HG03045 (cell line): ENCODE data around the gene CCNDBP1.
"Not testable (repeated sequence)": the region's sequence is repeated elsewhere in the genome, so short reads cannot be mapped to it uniquely, and the experiment has no call there.

Experiments
- ATAC-seq: cut with Tn5 transposase; IDR thresholded peaks from one replicate; pipeline ENCODE4 v1.9.1; 2021; ENCODE audit warnings: mild to moderate bottlenecking, moderate library complexity; ENCODE audit not compliant: unreplicated experiment

The CCNDBP1 gene, protein sequence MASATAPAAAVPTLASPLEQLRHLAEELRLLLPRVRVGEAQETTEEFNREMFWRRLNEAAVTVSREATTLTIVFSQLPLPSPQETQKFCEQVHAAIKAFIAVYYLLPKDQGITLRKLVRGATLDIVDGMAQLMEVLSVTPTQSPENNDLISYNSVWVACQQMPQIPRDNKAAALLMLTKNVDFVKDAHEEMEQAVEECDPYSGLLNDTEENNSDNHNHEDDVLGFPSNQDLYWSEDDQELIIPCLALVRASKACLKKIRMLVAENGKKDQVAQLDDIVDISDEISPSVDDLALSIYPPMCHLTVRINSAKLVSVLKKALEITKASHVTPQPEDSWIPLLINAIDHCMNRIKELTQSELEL

DNA sequence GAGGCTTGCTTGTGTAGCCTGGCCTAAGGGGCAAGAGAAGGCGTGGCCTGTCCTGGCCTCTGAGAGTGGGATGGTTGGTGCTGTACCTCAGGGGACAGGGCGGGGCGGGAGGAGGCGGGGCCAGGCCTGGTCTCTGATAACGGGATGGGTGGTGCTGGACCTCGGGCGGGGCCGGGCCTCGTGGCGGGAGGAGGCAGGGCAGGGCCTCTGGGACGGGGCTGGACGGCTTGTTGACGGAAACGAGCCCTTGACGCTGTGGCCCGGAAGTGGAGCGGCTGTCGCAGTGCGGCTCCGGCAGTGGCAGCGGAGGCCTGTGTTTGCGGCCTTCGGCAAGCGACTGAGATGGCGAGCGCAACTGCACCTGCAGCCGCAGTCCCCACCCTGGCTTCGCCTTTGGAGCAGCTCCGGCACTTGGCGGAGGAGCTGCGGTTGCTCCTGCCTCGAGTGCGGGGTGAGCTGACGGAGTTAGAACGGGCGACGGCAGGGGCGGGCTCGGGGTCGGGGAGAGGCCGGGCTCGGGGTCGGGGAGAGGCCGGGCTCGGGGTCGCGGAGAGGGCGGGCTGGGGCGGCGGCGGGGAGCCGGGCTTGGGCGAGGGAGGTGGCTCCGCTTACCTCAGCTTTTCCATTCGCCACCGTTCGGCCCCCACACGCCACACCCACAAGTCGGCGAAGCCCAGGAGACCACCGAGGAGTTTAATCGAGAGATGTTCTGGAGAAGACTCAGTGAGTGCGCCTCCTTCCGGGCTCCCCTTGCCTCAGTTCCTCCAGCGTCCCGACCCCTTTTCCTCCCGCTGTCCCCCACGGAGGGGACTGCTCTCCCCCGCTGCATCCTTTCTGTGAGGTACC, at the start of gene CCNDBP1:
Gene CCNDBP1, plus strand, starts transcription at position 247 of the 846 bp plus-strand sequence. Its CDS starts 96 bp downstream, at position 343.
- ATAC-seq: peak; percentile 94

- ATAC-seq: no peak
Measured at GRCh38 chr15:43143203-43143941, 41.8 kb upstream of the CCNDBP1 start.

GRCh38 chr15:43144512-43144911, 40.7 kb upstream of the CCNDBP1 start:
- ATAC-seq: no peak

- ATAC-seq: no peak
Measured at GRCh38 chr15:43146184-43146583, 39.0 kb upstream of the CCNDBP1 start.

DNA sequence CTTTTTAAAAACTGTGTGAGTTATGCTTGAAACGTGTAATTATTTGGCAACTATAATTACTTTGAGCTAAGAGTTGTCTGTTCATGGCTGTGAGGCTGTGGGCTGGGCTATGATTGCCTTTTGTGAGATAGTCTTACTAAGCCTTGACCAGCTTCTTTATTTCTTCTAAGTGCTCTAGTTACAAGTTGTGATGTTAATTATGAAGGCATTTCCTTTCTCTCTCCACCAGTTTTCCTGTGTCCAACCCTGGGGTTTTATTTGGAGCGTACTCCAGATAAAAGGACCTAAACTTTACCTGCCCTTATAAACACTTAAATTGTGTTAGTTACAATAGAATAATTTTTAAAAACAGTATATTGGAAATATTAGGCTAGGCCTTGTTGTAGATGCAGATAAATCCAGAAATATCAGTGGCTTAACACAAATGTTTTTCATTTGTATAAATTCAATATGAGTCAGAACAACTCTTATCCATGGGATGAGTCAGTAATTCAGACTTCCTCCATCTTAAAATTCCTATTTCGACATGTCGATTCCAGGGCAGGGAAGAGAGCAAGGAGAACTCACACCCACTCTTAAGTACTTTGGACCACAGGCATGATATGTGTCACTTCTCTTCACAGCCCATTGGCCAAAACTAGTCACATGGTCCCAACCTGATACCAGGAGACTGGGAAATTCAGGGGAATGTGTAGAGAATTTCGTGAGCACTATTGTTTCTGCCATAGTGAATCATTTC, 34.8 kb upstream of the CCNDBP1 start:
- ATAC-seq: no peak

GRCh38 chr15:43151688-43152087, 33.5 kb upstream of the CCNDBP1 start:
- ATAC-seq: no peak

- ATAC-seq: no peak
Measured at GRCh38 chr15:43153269-43153668, 31.9 kb upstream of the CCNDBP1 start.

DNA sequence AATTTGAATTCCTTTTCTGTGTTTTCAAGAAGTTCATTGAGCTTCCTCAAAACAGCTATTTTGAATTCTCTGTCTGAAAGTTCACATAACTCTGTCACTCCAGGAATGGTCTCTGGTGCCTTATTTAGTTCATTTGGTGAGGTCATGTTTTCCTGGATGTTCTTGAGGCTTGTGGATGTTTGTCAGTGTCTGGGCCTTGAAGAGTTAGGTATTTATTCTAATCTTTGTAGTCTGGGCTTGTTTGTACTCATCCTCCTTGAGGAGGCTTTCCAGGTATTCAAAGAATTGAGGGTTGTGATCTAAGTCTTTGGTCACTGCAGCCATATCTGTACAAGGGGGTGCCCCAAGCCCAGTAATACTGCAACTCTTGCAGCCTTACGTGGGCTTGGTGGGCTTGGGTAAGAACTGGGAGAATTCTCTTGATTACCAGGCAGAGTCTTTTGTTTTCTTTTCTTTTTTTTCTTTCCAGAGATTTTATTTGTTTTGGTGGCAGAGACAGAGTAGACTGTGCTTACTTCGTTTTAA, 19.3 kb upstream of the CCNDBP1 start:
- no peak for ATAC-seq

GRCh38 chr15:43167261-43167660, 17.9 kb upstream of the CCNDBP1 start:
- ATAC-seq: not testable (repeated sequence)

GRCh38 chr15:43168192-43169107, 16.8 kb upstream of the CCNDBP1 start:
- ATAC-seq: no peak

GRCh38 chr15:43169888-43170287, 15.3 kb upstream of the CCNDBP1 start:
- no peak for ATAC-seq

DNA sequence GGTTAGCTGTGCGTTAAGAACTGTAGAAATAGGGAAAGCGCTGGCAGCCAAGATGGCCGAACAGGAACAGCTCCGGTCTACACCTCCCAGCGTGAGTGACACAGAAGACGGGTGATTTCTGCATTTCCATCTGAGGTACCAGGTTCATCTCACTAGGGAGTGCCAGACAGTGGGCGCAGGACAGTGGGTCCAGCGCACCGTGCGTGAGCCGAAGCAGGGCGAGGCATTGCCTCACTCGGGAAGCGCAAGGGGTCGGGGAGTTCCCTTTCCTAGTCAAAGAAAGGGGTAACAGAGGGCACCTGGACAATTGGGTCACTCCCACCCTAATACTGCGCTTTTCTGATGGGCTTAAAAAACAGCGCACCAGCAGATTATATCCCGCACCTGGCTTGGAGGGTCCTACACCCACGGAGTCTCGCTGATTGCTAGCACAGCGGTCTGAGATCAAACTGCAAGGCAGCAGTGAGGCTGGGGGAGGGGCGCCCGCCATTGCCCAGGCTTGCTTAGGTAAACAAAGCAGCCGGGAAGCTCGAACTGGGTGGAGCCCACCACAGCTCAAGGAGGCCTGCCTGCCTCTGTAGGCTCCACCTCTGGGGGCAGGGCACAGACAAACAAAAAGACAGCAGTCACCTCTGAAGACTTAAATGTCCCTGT, 9.4 kb upstream of the CCNDBP1 start:
- not testable (repeated sequence) for ATAC-seq

DNA sequence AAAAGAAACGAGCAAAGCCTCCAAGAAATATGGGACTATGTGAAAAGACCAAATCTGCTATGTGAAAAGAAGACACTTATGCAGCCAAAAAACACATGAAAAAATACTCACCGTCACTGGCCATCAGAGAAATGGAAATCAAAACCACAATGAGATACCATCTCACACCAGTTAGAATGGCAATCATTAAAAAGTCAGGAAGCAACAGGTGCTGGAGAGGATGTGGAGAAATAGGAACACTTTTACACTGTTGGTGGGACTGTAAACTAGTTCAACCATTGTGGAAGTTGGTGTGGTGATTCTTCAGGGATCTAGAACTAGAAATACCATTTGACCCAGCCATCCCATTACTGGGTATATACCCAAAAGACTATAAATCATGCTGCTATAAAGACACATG, 8.1 kb upstream of the CCNDBP1 start:
- ATAC-seq: not testable (repeated sequence)

- no peak for ATAC-seq
Measured at GRCh38 chr15:43183270-43183669, 1.9 kb upstream of the CCNDBP1 start.

DNA sequence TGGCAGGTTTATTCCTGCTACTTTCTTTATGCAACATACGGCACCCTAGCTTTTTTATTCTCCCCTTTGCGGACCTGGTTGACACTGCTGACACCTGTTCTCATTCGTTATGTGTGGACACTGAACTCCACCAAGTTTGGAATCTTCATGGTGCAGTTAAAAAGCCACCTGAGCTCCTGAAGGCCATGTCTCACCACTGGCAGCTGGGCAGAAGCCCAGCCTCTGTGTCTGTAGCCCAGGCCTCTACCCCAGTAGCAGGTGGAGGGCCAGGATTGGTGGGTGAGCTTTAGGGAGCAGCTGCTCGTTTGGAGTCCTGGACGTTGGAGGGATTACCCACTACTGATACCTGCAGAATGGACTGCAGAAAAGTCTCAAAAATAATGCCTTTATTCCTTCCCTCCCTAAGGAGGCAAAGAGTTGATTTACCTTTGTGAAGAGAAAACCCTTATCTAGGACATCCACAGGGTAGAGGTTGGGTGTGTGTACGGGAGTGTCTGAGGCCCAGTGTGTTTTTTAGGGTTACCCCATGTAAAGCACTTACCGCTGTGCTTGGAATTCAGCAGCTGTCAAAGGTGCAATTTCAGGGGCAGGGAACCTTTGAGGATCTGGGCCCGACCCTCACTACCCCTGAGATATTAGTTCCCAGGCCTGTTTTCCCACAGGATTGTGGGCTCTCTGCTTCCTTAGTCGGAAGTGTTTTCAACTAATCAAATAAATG, 637 bp upstream of the CCNDBP1 start:
- ATAC-seq: no peak

GRCh38 chr15:43186003-43186353, 775 bp downstream of the CCNDBP1 start:
- peak; percentile 22 for ATAC-seq

DNA sequence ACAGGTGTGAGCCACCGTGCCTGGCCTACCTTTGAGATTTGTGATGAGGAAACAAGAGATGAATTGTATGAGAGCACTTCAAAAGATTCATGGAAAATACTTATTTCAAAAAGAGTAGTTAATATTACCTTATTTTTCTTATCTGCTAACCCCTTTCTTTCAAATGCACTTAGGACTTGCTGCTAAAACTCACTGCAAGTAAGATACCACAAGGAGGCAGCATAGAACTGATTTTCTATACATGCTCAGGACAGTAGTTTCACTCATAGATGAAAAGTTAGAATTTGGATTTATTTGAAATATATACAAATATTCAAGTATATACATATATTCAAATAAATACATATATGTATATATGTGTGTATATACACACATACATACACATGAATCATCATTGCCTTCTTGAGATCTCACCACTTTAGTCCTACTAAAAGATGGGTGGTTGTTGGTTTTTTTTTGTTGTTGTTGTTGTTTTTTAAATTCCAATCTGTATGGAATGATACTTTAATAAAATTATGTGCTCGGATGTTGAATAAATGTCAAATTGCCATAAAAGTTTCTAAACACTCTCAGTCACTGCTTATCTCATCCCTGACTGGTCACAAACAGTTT, 2.4 kb downstream of the CCNDBP1 start:
- no peak for ATAC-seq

GRCh38 chr15:43189296-43189695, 4.1 kb downstream of the CCNDBP1 start:
- no peak for ATAC-seq
